Epithelial cell of esophagus (primary cell): ENCODE measurements around the gene PFKP.

Experiments
- DNase-seq: peaks from one replicate; pipeline ENCODE4 v3.0.0; 2010; ENCODE audit warnings: low read depth
- H3K4me3 ChIP-seq: 2 replicates; pipeline ENCODE4 v1.5.1; 2011; ENCODE audit warnings: mild to moderate bottlenecking, low read length, control low read depth
- CTCF ChIP-seq: IDR thresholded peaks from 2 replicates; pipeline ENCODE4 v1.5.1; 2011; ENCODE audit warnings: low read depth, mild to moderate bottlenecking, low read length, control low read depth, inconsistent platforms; ENCODE audit not compliant: insufficient read depth; ENCODE audit errors: missing control alignments

The PFKP gene

GRCh38 chr10:3046210-3046779 is 21.1 kb upstream of the PFKP start:
- no peak for TF ChIP-seq CTCF
- no peak for DNase-seq
- no peak overlapping the region for H3K4me3 ChIP-seq

GRCh38 chr10:3046981-3047547 is 20.3 kb upstream of the PFKP start:
- no peak overlapping the region for H3K4me3 ChIP-seq
- DNase-seq, result no peak
- no peak for TF ChIP-seq CTCF

GRCh38 chr10:3047596-3047995 is 19.8 kb upstream of the PFKP start:
- TF ChIP-seq CTCF, result no peak
- DNase-seq, result no peak
- no peak overlapping the region for H3K4me3 ChIP-seq

GRCh38 chr10:3048119-3049019 is 19.0 kb upstream of the PFKP start:
- no peak for DNase-seq
- TF ChIP-seq CTCF, result no peak
- H3K4me3 ChIP-seq, result no peak overlapping the region

GRCh38 chr10:3051692-3052091 is 15.7 kb upstream of the PFKP start:
- TF ChIP-seq CTCF, result no peak
- no peak for DNase-seq
- no peak overlapping the region for H3K4me3 ChIP-seq

GRCh38 chr10:3053155-3053554 is 14.2 kb upstream of the PFKP start:
- no peak for DNase-seq
- H3K4me3 ChIP-seq, result no peak overlapping the region
- no peak for TF ChIP-seq CTCF
